Peyer's patch (tissue), 4 donors: ENCODE results near the gene NR6A1. TPM values are rescaled to one million over a fixed set of nuclear protein-coding genes. Genes with fewer than 3 reads are reported as not detected.

Source experiments
- DNase-seq, 3 donors: peaks; one replicate each; pipeline ENCODE4 v3.0.0-alpha.2; 2017 to 2019
- H3K27ac ChIP-seq, 4 donors: fragments of 200-600 bp; sonication (generic); one replicate each; pipeline ENCODE4 v1.5.1; 2016 to 2019
- H3K27me3 ChIP-seq, 2 donors: fragments of 200-600 bp; sonication (generic); one replicate each; pipeline ENCODE4 v1.5.1; 2019
- H3K36me3 ChIP-seq, 3 donors: fragments of 200-600 bp; sonication (generic); one replicate each; pipeline ENCODE4 v1.5.1; 2016 to 2019
- H3K4me1 ChIP-seq, 4 donors: fragments of 200-600 bp; sonication (generic); one replicate each; pipeline ENCODE4 v1.5.1; 2016 to 2019
- H3K4me3 ChIP-seq, 4 donors: fragments of 200-600 bp; sonication (generic); 1 replicate in 3 of 4; 2 replicates in 1 of 4; pipeline ENCODE4 v1.5.1; 2016 to 2019; ENCODE audit warnings: mild to moderate bottlenecking in 1 of 4
- H3K9me3 ChIP-seq, 4 donors: fragments of 200-600 bp; sonication (generic); one replicate each; pipeline ENCODE4 v1.5.1; 2016 to 2019; ENCODE audit warnings: mild to moderate bottlenecking in 1 of 4
- CTCF ChIP-seq, 6 experiments: fragments of 450-650 bp in 4 of 6; fragments of 200-600 bp in 2 of 6; sonication (generic) in 1 of 6; IDR thresholded peaks; one replicate each; pipeline ENCODE4 v1.5.1; 2017 to 2019; ENCODE audit warnings: antibody characterized with exemption in 6 of 6, mild to moderate bottlenecking in 3 of 6, moderate library complexity in 1 of 6
- POLR2A ChIP-seq, 2 donors: fragments of 450-650 bp; IDR thresholded peaks; one replicate each; pipeline ENCODE4 v1.5.1; 2017; ENCODE audit warnings: antibody characterized with exemption in 2 of 2, mild to moderate bottlenecking in 2 of 2, moderate library complexity in 2 of 2
- total RNA-seq, 4 donors: library from RNA; depleted of rRNA; stranded (reverse); fragments of >200 nt; gene quantifications; one replicate each; pipeline ENCODE4 v1.1.0, GENCODE V29; 2016

NR6A1 gene
- total RNA-seq, 4 donors from 2014 or later, result 10.7 to 43.0 (median 28.1) TPM

- H3K36me3 ChIP-seq, result no peaks in the 10 kb centered on the region
- no peaks in the 10 kb centered on the region for H3K4me1 ChIP-seq
- H3K27me3 ChIP-seq, result no peaks in the 10 kb centered on the region
- H3K9me3 ChIP-seq, result no peaks in the 10 kb centered on the region
- no peak overlapping the region for H3K27ac ChIP-seq
- no peak for TF ChIP-seq POLR2A (IDR thresholded peaks at IDR 0.05)
- TF ChIP-seq CTCF (IDR thresholded peaks at IDR 0.05), result no peak
- no peak overlapping the region for H3K4me3 ChIP-seq
- no peak for DNase-seq
These were observed 142.4 kb downstream of the NR6A1 start for GRCh38 chr9:124628741-124629140.

GRCh38 chr9:124626276-124626675, 144.8 kb downstream of the NR6A1 start:
- Histone ChIP-seq H3K36me3 (no peaks in the 10 kb centered on the region), H3K27ac (no peak overlapping the region), H3K9me3 (no peaks in the 10 kb centered on the region), H3K4me1 (no peaks in the 10 kb centered on the region), H3K27me3 (no peaks in the 10 kb centered on the region), H3K4me3 (no peak overlapping the region)
- no peak for TF ChIP-seq CTCF (IDR thresholded peaks at IDR 0.05)
- no peak for TF ChIP-seq POLR2A (IDR thresholded peaks at IDR 0.05)
- DNase-seq, result no peak

- H3K27ac ChIP-seq, result no peak overlapping the region
- no peak for DNase-seq
- TF ChIP-seq CTCF (IDR thresholded peaks at IDR 0.05) (no peak), POLR2A (IDR thresholded peaks at IDR 0.05) (no peak)
- H3K4me1 ChIP-seq, result no peaks in the 10 kb centered on the region
- no peaks in the 10 kb centered on the region for H3K36me3 ChIP-seq
- no peaks in the 10 kb centered on the region for H3K27me3 ChIP-seq
- H3K4me3 ChIP-seq, result no peak overlapping the region
- H3K9me3 ChIP-seq, result no peaks in the 10 kb centered on the region
These were observed 146.0 kb downstream of the NR6A1 start for GRCh38 chr9:124625087-124625486.

- no peak for DNase-seq
- Histone ChIP-seq H3K4me1 (no peaks in the 10 kb centered on the region), H3K27me3 (no peaks in the 10 kb centered on the region), H3K4me3 (no peak overlapping the region), H3K36me3 (no peaks in the 10 kb centered on the region), H3K27ac (no peak overlapping the region), H3K9me3 (no peaks in the 10 kb centered on the region)
- TF ChIP-seq CTCF (IDR thresholded peaks at IDR 0.05) (no peak), POLR2A (IDR thresholded peaks at IDR 0.05) (no peak)
These were observed 146.4 kb downstream of the NR6A1 start for GRCh38 chr9:124624735-124624992.

- no peak overlapping the region for H3K4me3 ChIP-seq
- no peak for DNase-seq
- no peak overlapping the region for H3K27ac ChIP-seq
- no peaks in the 10 kb centered on the region for H3K27me3 ChIP-seq
- TF ChIP-seq POLR2A (IDR thresholded peaks at IDR 0.05) (no peak), CTCF (IDR thresholded peaks at IDR 0.05) (no peak)
- no peaks in the 10 kb centered on the region for H3K9me3 ChIP-seq
- H3K4me1 ChIP-seq, result no peaks in the 10 kb centered on the region
- no peaks in the 10 kb centered on the region for H3K36me3 ChIP-seq
These were observed 147.0 kb downstream of the NR6A1 start for GRCh38 chr9:124623966-124624734.

GRCh38 chr9:124622882-124623281, 148.2 kb downstream of the NR6A1 start:
- no peak for DNase-seq
- Histone ChIP-seq H3K4me1 (no peaks in the 10 kb centered on the region), H3K27ac (no peak overlapping the region), H3K4me3 (no peak overlapping the region), H3K27me3 (no peaks in the 10 kb centered on the region), H3K36me3 (no peaks in the 10 kb centered on the region), H3K9me3 (no peaks in the 10 kb centered on the region)
- TF ChIP-seq POLR2A (IDR thresholded peaks at IDR 0.05) (no peak), CTCF (IDR thresholded peaks at IDR 0.05) (no peak)
